Natural killer cell (primary cell): ENCODE results near the gene OR1F1. TPM values are rescaled to one million over a fixed set of nuclear protein-coding genes. Genes with fewer than 3 reads are reported as not detected.
A peak's percentile ranks its signal among the peaks of the same experiment; 100 is the strongest.

Source experiments
- ATAC-seq, 3 donors: fragments of 150-1000 bp in 2 of 3; fragments of 200-7000 bp in 1 of 3; cut with Tn5 transposase; 1 replicate in 1 of 3; 2 replicates in 2 of 3; pipeline ENCODE4 v1.10.0; 2021; ENCODE audit warnings: mild to moderate bottlenecking in 2 of 3, moderate library complexity in 2 of 3
- DNase-seq, 2 donors: peaks; one replicate each; pipeline versions ENCODE4 v3.0.0 to v3.0.0-alpha.2; 2013 to 2021; ENCODE audit warnings: mixed read lengths in 1 of 2
- H3K27ac ChIP-seq: one replicate; pipeline ENCODE4 v1.5.1; 2013; ENCODE audit warnings: mild to moderate bottlenecking, low read length
- H3K27me3 ChIP-seq: one replicate; pipeline ENCODE4 v1.6.1; 2013; ENCODE audit warnings: low read length; ENCODE audit not compliant: control insufficient read depth, insufficient read depth
- H3K36me3 ChIP-seq: one replicate; pipeline ENCODE4 v1.6.1; 2013; ENCODE audit warnings: low read length; ENCODE audit not compliant: control insufficient read depth, insufficient read depth
- H3K4me1 ChIP-seq: one replicate; pipeline ENCODE4 v1.6.1; 2013; ENCODE audit warnings: low read length; ENCODE audit not compliant: control insufficient read depth, insufficient read depth
- H3K4me3 ChIP-seq: one replicate; pipeline ENCODE4 v1.5.1; 2013; ENCODE audit warnings: low read length
- H3K9me3 ChIP-seq: one replicate; pipeline ENCODE4 v1.6.1; 2013; ENCODE audit warnings: low read length; ENCODE audit not compliant: control insufficient read depth, insufficient read depth
- H3K27ac Mint-ChIP-seq, 2 donors: one replicate each; pipeline ENCODE4 v1.8.0; 2022; ENCODE audit warnings: mild to moderate bottlenecking in 2 of 2, mixed read lengths in 2 of 2, moderate library complexity in 1 of 2
- H3K27me3 Mint-ChIP-seq, 2 donors: one replicate each; pipeline ENCODE4 v1.8.0; 2022; ENCODE audit warnings: low read depth in 2 of 2, mixed read lengths in 2 of 2
- H3K36me3 Mint-ChIP-seq: one replicate; pipeline ENCODE4 v1.8.0; 2022; ENCODE audit warnings: mixed read lengths
- H3K4me1 Mint-ChIP-seq, 2 donors: one replicate each; pipeline ENCODE4 v1.8.0; 2022; ENCODE audit warnings: mixed read lengths in 2 of 2
- H3K4me3 Mint-ChIP-seq: one replicate; pipeline ENCODE4 v1.8.0; 2022; ENCODE audit warnings: mild to moderate bottlenecking, moderate library complexity, mixed read lengths
- H3K9me3 Mint-ChIP-seq, 2 donors: one replicate each; pipeline ENCODE4 v1.8.0; 2022; ENCODE audit warnings: mixed read lengths in 2 of 2
- WGBS: methylation state at CpG from one replicate; pipeline ENCODE4 v1.1.7; 2013; ENCODE audit warnings: missing lambda C conversion rate; ENCODE audit not compliant: insufficient coverage; 5-methylcytosine and 5-hydroxymethylcytosine counted together
- intact Hi-C: fragments of 100-400 bp; cut with micrococcal nuclease; formaldehyde crosslinking; loops from one replicate; pipeline ENCODE4 v1.14.2; 2022
- total RNA-seq, 4 donors: library from RNA; stranded (reverse); fragments of 120-200 nt in 1 of 4; gene quantifications; one replicate each; pipeline versions ENCODE4 v1.2.3 to v1.2.4, GENCODE V29; 2013 to 2022
- TF ChIP-seq, protein P1 (sequence below): fragments of 200-600 bp; IDR thresholded peaks from one replicate; pipeline ENCODE4 v1.8.0; 2022; ENCODE audit warnings: antibody characterized with exemption

The OR1F1 gene
- total RNA-seq, 3 donors from 2014 or later (not counting 1 experiment from before 2014, with no cell fraction given) = not detected

GRCh38 chr16:3183445-3184139, 4.4 kb upstream of the OR1F1 start:
- WGBS = 8% methylated on average over 39 of the region's 42 CpGs
- peaks cover 43% of the 10 kb centered on the region for H3K27me3 ChIP-seq
- Mint-ChIP-seq H3K9me3 (no peaks in the 10 kb centered on the region), H3K27me3 (peaks cover 65 to 72% of the 10 kb centered on the region in 2 donors), H3K27ac (peak overlapping the region; percentile 78 to 82), H3K4me3 (peak overlapping the region; percentile 82), H3K4me1 (peaks cover 33 to 35% of the 10 kb centered on the region in 2 donors), H3K36me3 (peaks cover 8% of the 10 kb centered on the region)
- intact Hi-C loops = loop anchor here (2.0 to 10.0 kb wide), 2 partner anchors 281 to 317 kb away; partner anchors contain the start of gene CLUAP1
- peak overlapping the region; percentile 32 for H3K4me3 ChIP-seq
- no peak for ATAC-seq
- no peak overlapping the region for H3K27ac ChIP-seq
- TF ChIP-seq, protein P1, sequence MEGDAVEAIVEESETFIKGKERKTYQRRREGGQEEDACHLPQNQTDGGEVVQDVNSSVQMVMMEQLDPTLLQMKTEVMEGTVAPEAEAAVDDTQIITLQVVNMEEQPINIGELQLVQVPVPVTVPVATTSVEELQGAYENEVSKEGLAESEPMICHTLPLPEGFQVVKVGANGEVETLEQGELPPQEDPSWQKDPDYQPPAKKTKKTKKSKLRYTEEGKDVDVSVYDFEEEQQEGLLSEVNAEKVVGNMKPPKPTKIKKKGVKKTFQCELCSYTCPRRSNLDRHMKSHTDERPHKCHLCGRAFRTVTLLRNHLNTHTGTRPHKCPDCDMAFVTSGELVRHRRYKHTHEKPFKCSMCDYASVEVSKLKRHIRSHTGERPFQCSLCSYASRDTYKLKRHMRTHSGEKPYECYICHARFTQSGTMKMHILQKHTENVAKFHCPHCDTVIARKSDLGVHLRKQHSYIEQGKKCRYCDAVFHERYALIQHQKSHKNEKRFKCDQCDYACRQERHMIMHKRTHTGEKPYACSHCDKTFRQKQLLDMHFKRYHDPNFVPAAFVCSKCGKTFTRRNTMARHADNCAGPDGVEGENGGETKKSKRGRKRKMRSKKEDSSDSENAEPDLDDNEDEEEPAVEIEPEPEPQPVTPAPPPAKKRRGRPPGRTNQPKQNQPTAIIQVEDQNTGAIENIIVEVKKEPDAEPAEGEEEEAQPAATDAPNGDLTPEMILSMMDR = no peak
- peaks cover 4% of the 10 kb centered on the region for H3K9me3 ChIP-seq
- H3K36me3 ChIP-seq = no peaks in the 10 kb centered on the region
- peaks cover 31% of the 10 kb centered on the region for H3K4me1 ChIP-seq
- DNase-seq = no peak

- peaks cover 8% of the 10 kb centered on the region for H3K36me3 Mint-ChIP-seq
- H3K36me3 ChIP-seq = no peaks in the 10 kb centered on the region
- peaks cover 58 to 75% of the 10 kb centered on the region in 2 donors for H3K27me3 Mint-ChIP-seq
- no peaks in the 10 kb centered on the region for H3K9me3 Mint-ChIP-seq
- WGBS = 85% methylated on average over 23 of the region's 23 CpGs
- H3K4me3 ChIP-seq = no peak overlapping the region
- ATAC-seq (no peak), DNase-seq (no peak)
- H3K4me3 Mint-ChIP-seq = peak overlapping the region; percentile 81
- H3K4me1 Mint-ChIP-seq = peaks cover 57 to 58% of the 10 kb centered on the region in 2 donors
- intact Hi-C loops = loop anchor here (10.0 kb wide), 1 partner anchor 278 kb away; no protein-coding TSS in a partner anchor
- H3K27ac ChIP-seq = no peak overlapping the region
- peaks cover 4% of the 10 kb centered on the region for H3K9me3 ChIP-seq
- peaks cover 68% of the 10 kb centered on the region for H3K27me3 ChIP-seq
- peak overlapping the region in 1 of 2 donors; percentile 81 for H3K27ac Mint-ChIP-seq
- H3K4me1 ChIP-seq = peaks cover 56% of the 10 kb centered on the region
- TF ChIP-seq, protein P1 = no peak
Measured at GRCh38 chr16:3186946-3187690, 886 bp upstream of the OR1F1 start.

DNA sequence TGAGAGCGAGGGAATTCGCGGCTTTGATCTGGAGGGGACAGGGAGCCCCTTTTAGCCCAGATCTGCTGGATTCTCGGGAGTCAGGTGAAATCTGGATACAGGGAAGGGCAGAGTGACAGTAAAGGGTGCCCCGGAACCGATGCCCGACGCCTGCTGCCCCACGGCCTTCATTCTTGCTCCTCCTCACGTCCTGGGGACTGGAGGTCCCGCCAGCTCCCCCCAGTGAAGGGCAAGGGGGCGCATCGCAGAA, 596 bp downstream of the OR1F1 start:
- Mint-ChIP-seq H3K4me3 (peak overlapping the region; percentile 79), H3K4me1 (peaks cover 43 to 45% of the 10 kb centered on the region in 2 donors), H3K27me3 (peaks cover 52 to 61% of the 10 kb centered on the region in 2 donors), H3K36me3 (peaks cover 8% of the 10 kb centered on the region), H3K27ac (no peak overlapping the region), H3K9me3 (no peaks in the 10 kb centered on the region)
- TF ChIP-seq, protein P1 = no peak
- WGBS = 3% methylated on average over 13 of the region's 13 CpGs
- Histone ChIP-seq H3K36me3 (no peaks in the 10 kb centered on the region), H3K9me3 (peaks cover 4% of the 10 kb centered on the region), H3K27ac (no peak overlapping the region), H3K27me3 (peaks cover 68% of the 10 kb centered on the region), H3K4me1 (peaks cover 43% of the 10 kb centered on the region), H3K4me3 (no peak overlapping the region)
- DNase-seq = no peak
- intact Hi-C loops = loop anchor here (10.0 kb wide), 1 partner anchor 276 kb away; no protein-coding TSS in a partner anchor
- ATAC-seq = no peak
